HEK293T (cell line): Measurements from ENCODE around the gene SLC22A5.

Source experiments
- ARNT ChIP-seq: fragments of 450-650 bp; IDR thresholded peaks from 2 replicates; pipeline ENCODE4 v1.6.1; 2017; ENCODE audit warnings: mild to moderate bottlenecking
- BHLHE40 ChIP-seq: fragments of 450-650 bp; IDR thresholded peaks from 2 replicates; pipeline ENCODE4 v1.6.1; 2016; ENCODE audit warnings: mild to moderate bottlenecking, moderate library complexity, borderline replicate concordance
- FOXA1 ChIP-seq: fragments of 450-650 bp; IDR thresholded peaks from 2 replicates; pipeline ENCODE4 v1.6.1; 2016; ENCODE audit warnings: mild to moderate bottlenecking
- FOXK2 ChIP-seq: fragments of 450-650 bp; IDR thresholded peaks from 2 replicates; pipeline ENCODE4 v1.6.1; 2016; ENCODE audit warnings: mild to moderate bottlenecking
- FOXM1 ChIP-seq: fragments of 450-650 bp; IDR thresholded peaks from 2 replicates; pipeline ENCODE4 v1.6.1; 2017; ENCODE audit warnings: mild to moderate bottlenecking, borderline replicate concordance
- SP1 ChIP-seq: fragments of 450-650 bp; IDR thresholded peaks from 2 replicates; pipeline ENCODE4 v1.6.1; 2017
- TARDBP ChIP-seq: fragments of 450-650 bp; IDR thresholded peaks from 2 replicates; pipeline ENCODE4 v1.6.1; 2016

DNA sequence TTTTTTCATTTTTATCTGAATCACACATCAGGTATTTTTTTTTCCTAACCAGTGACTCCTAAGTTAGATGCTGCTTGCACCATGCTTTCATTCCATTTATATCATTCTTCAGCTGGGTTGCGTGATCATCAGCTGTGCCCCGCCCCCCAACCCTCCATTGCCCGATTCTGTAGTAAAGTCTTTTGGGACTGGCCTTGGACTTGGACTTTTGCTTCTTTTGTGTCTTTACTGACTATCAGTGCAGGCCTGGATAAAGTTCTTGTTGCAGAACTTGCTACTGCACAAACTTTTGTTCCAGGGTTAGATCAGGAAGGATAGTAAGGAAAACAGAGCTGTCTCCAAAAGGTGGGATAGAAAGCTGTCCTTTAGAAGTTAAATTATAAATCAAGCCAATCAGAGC is 38.5 kb downstream of the SLC22A5 start:
- TF ChIP-seq TARDBP (no peak), FOXA1 (no peak), FOXK2 (no peak), SP1 (no peak), FOXM1 (no peak), BHLHE40 (no peak), ARNT (no peak)
